GM12878 (cell line): ENCODE results near the gene OSBPL10. TPM values are rescaled to one million over a fixed set of nuclear protein-coding genes. Genes with fewer than 3 reads are reported as not detected.

Experiments used
- ATAC-seq: fragments of 200-7000 bp; cut with Tn5 transposase; 3 replicates; pipeline ENCODE4 v1.9.1; 2020; ENCODE audit warnings: mild to moderate bottlenecking, moderate library complexity
- BruUV-seq: library from RNA; stranded (reverse); fragments of 400-500 nt; replicated peaks from 2 replicates; lab custom pipeline; 2021; lab: Mats Ljungman, UMichigan
- CTCF ChIA-PET: fragments of 300-600 bp; sonication (Branson Sonifier 250); formaldehyde crosslinking; extraction: SDS; loops from one replicate; lab custom pipeline; 2021; ENCODE audit warnings: inconsistent platforms; lab: Yijun Ruan, JAX
- POLR2A ChIA-PET: fragments of 350-600 bp; formaldehyde crosslinking; extraction: SDS; loops from one replicate; lab custom pipeline; 2021; ENCODE audit warnings: inconsistent platforms; lab: Charles Lee
- RAD21 ChIA-PET: fragments of 300-600 bp; sonication (Branson Sonifier 250); formaldehyde crosslinking; loops from one replicate; lab custom pipeline; 2023; ENCODE audit warnings: antibody characterized with exemption; ENCODE audit not compliant: unreplicated experiment; lab: Charles Lee
- SMC1A ChIA-PET: fragments of 300-600 bp; sonication (Branson Sonifier 250); formaldehyde crosslinking; loops from one replicate; lab custom pipeline; 2023; ENCODE audit not compliant: unreplicated experiment, uncharacterized antibody; lab: Charles Lee
- DNase-seq: peaks from one replicate; pipeline ENCODE4 v3.0.0-alpha.2; 2011; ENCODE audit warnings: low read depth, low spot score
- FAIRE-seq: peaks from 3 replicates; lab custom pipeline; 2011; peaks lifted over from hg19 to GRCh38; lab: Jason Lieb, UNC
- H2AFZ ChIP-seq: 2 replicates; pipeline ENCODE4 v1.6.0; 2011; ENCODE audit warnings: low read depth, low read length, control low read depth; ENCODE audit not compliant: control insufficient read depth
- H3K27ac ChIP-seq: 2 replicates; pipeline ENCODE4 v1.5.1; 2011; ENCODE audit warnings: control low read depth; ENCODE audit not compliant: control insufficient read depth, insufficient read depth
- H3K27me3 ChIP-seq, 2 experiments: replicated peaks in 1 of 2; 2 replicates each; pipeline versions ENCODE4 v1.6.0 to v1.6.1; 2011; ENCODE audit warnings: low read length in 1 of 2; ENCODE audit not compliant: control insufficient read depth in 2 of 2, insufficient read depth in 2 of 2
- H3K36me3 ChIP-seq, 2 experiments: 2 replicates each; pipeline ENCODE4 v1.5.1; 2011; ENCODE audit warnings: low read length in 1 of 2; ENCODE audit not compliant: control insufficient read depth in 2 of 2, insufficient read depth in 2 of 2
- H3K4me1 ChIP-seq: 2 replicates; pipeline ENCODE4 v1.6.1; 2011; ENCODE audit warnings: mild to moderate bottlenecking, low read length, moderate library complexity, mixed read lengths; ENCODE audit not compliant: control insufficient read depth, insufficient read depth
- H3K4me2 ChIP-seq: 2 replicates; pipeline ENCODE4 v1.6.0; 2011; ENCODE audit warnings: control low read depth; ENCODE audit not compliant: control insufficient read depth, insufficient read depth
- H3K4me3 ChIP-seq: fragments of 200-600 bp; sonication (generic); 2 replicates; pipeline ENCODE4 v1.5.1; 2016
- H3K79me2 ChIP-seq: 2 replicates; pipeline ENCODE4 v1.6.0; 2011; ENCODE audit warnings: low read length; ENCODE audit not compliant: control insufficient read depth, insufficient read depth
- H3K9ac ChIP-seq: 2 replicates; pipeline ENCODE4 v1.8.0; 2011; ENCODE audit warnings: low read length, control low read depth, mixed read lengths; ENCODE audit not compliant: control insufficient read depth, insufficient read depth
- H3K9me3 ChIP-seq: replicated peaks from 3 replicates; pipeline ENCODE4 v1.5.1; 2011; ENCODE audit warnings: mild to moderate bottlenecking, low read length; ENCODE audit not compliant: control insufficient read depth, insufficient read depth
- H4K20me1 ChIP-seq: 2 replicates; pipeline ENCODE4 v1.6.0; 2011; ENCODE audit not compliant: control insufficient read depth, insufficient read depth
- ASH2L ChIP-seq: fragments of 300-600, 200-600 bp; sonication (generic); IDR thresholded peaks from 2 replicates; pipeline ENCODE4 v1.6.1; 2017; ENCODE audit warnings: low read depth, mild to moderate bottlenecking, borderline replicate concordance
- ATF7 ChIP-seq: fragments of 450-650 bp; IDR thresholded peaks from 2 replicates; pipeline ENCODE4 v1.6.1; 2016; ENCODE audit warnings: low read depth, mild to moderate bottlenecking
- BCLAF1 ChIP-seq: fragments of 450-650 bp; IDR thresholded peaks from 2 replicates; pipeline ENCODE4 v1.6.1; 2017; ENCODE audit warnings: antibody characterized with exemption, mild to moderate bottlenecking, moderate library complexity
- CHD2 ChIP-seq: IDR thresholded peaks from 2 replicates; pipeline ENCODE4 v1.6.1; 2011; ENCODE audit warnings: low read depth, low read length, improper control_type of control experiment, borderline replicate concordance
- CTCF ChIP-seq, 3 experiments: IDR thresholded peaks in 2 of 3; conservative IDR thresholded peaks in 1 of 3; 2 replicates each; pipeline ENCODE4 v1.5.1; 2011; ENCODE audit warnings: low read depth in 3 of 3, low read length in 3 of 3, mild to moderate bottlenecking in 3 of 3, control low read depth in 2 of 3, moderate library complexity in 2 of 3, inconsistent platforms in 1 of 3, mixed read lengths in 1 of 3; ENCODE audit not compliant: control insufficient read depth in 2 of 3, insufficient read depth in 1 of 3; ENCODE audit errors: extremely low read depth in 1 of 3
- E2F4 ChIP-seq: IDR thresholded peaks from 2 replicates; pipeline ENCODE4 v1.6.1; 2012; ENCODE audit warnings: low read depth, low read length, improper control_type of control experiment
- IKZF2 ChIP-seq, 2 experiments: fragments of 450-650 bp; IDR thresholded peaks; 2 replicates each; pipeline ENCODE4 v1.6.1; 2017; ENCODE audit warnings: mild to moderate bottlenecking in 2 of 2, moderate library complexity in 2 of 2
- KLF5 ChIP-seq: fragments of 450-650 bp; IDR thresholded peaks from 2 replicates; pipeline ENCODE4 v1.6.1; 2014; ENCODE audit warnings: mild to moderate bottlenecking; ENCODE audit not compliant: partially characterized antibody
- MXI1 ChIP-seq: fragments of 150-350 bp; IDR thresholded peaks from 2 replicates; pipeline ENCODE4 v1.6.1; 2011; ENCODE audit warnings: low read depth, mild to moderate bottlenecking, inconsistent platforms, low read length, improper control_type of control experiment
- NFXL1 ChIP-seq: fragments of 450-650 bp; IDR thresholded peaks from 2 replicates; pipeline ENCODE4 v1.6.1; 2017; ENCODE audit warnings: antibody characterized with exemption, mild to moderate bottlenecking, borderline replicate concordance
- NFYB ChIP-seq: IDR thresholded peaks from 2 replicates; pipeline ENCODE4 v1.6.1; 2011; ENCODE audit warnings: low read depth, mild to moderate bottlenecking, low read length, improper control_type of control experiment, moderate library complexity; ENCODE audit not compliant: insufficient read depth
- NR2C1 ChIP-seq: fragments of 450-650 bp; IDR thresholded peaks from 2 replicates; pipeline ENCODE4 v1.6.1; 2017; ENCODE audit warnings: antibody characterized with exemption, mild to moderate bottlenecking, moderate library complexity
- RAD51 ChIP-seq: fragments of 450-650 bp; IDR thresholded peaks from 2 replicates; pipeline ENCODE4 v1.6.1; 2016; ENCODE audit warnings: moderate library complexity, mild to moderate bottlenecking, inconsistent platforms
- SREBF2 ChIP-seq: IDR thresholded peaks from 2 replicates; pipeline ENCODE4 v1.6.1; 2012; ENCODE audit warnings: mild to moderate bottlenecking, low read length
- USF1 ChIP-seq: IDR thresholded peaks from 2 replicates; pipeline ENCODE4 v1.6.1; 2011; ENCODE audit warnings: borderline replicate concordance, low read depth, mild to moderate bottlenecking, moderate library complexity, mixed read lengths, low read length; ENCODE audit not compliant: insufficient read depth; ENCODE audit errors: extremely low read length
- YBX1 ChIP-seq: fragments of 450-650 bp; IDR thresholded peaks from 2 replicates; pipeline ENCODE4 v1.6.1; 2016; ENCODE audit warnings: antibody characterized with exemption
- ZSCAN29 ChIP-seq: fragments of 450-650 bp; IDR thresholded peaks from 2 replicates; pipeline ENCODE4 v1.6.1; 2017; ENCODE audit warnings: mild to moderate bottlenecking, moderate library complexity
- WGBS: methylation state at CpG from one replicate; pipeline ENCODE4 v1.1.6; 2016; ENCODE audit warnings: low lambda C conversion rate; ENCODE audit not compliant: insufficient replicate concordance, insufficient coverage; ENCODE audit errors: missing lambda C conversion rate; 5-methylcytosine and 5-hydroxymethylcytosine counted together
- in situ Hi-C: fragments of 300-500 bp; cut with MboI; formaldehyde crosslinking; loops from 9 replicates; pipeline ENCODE4 v1.14.3; 2018; ENCODE audit warnings: mixed read lengths
- intact Hi-C: fragments of 100-400 bp; cut with micrococcal nuclease; formaldehyde crosslinking; loops from one replicate; pipeline ENCODE4 v1.14.2; 2022; ENCODE audit not compliant: unreplicated experiment
- polyA plus RNA-seq, 11 experiments: library from polyadenylated mRNA; depleted of rRNA in 4 of 11; unstranded in 6 of 11; stranded (reverse) in 5 of 11; fragments of >200 nt; fragmentation: Nextera tagmentation in 4 of 11; fragmentation: Illumina TruSeq in 1 of 11; extraction: Ambion mirVana in 4 of 11; extraction: Trizol in 1 of 11; gene quantifications; 1 replicate in 1 of 11; 2 replicates in 10 of 11; pipeline versions ENCODE4 v1.2.1 to v1.2.3, GENCODE V29; 2011 to 2016; ENCODE audit warnings: inconsistent platforms in 2 of 11, missing spikeins in 2 of 11, low read depth in 1 of 11
- total RNA-seq, 4 experiments: library from RNA; depleted of rRNA in 3 of 4; stranded (reverse); fragments of >200 nt in 3 of 4; fragmentation: Illumina TruSeq in 1 of 4; extraction: Trizol in 1 of 4; gene quantifications; 2 replicates each; pipeline versions ENCODE4 v1.2.1 to v1.2.3, GENCODE V29; 2013 to 2021
- TF ChIP-seq, protein P1 (sequence below): IDR thresholded peaks from 2 replicates; pipeline ENCODE4 v1.6.1; 2011; ENCODE audit warnings: low read depth, mild to moderate bottlenecking, low read length, moderate library complexity, borderline replicate concordance; ENCODE audit errors: extremely low read depth

The OSBPL10 gene
- total and polyA plus RNA-seq, 10 of the 15 experiments (the other 5 are each of a cell fraction or from before 2014, with no cell fraction given): 0.03 to 0.25 (median 0.09) TPM; not detected in 5

DNA sequence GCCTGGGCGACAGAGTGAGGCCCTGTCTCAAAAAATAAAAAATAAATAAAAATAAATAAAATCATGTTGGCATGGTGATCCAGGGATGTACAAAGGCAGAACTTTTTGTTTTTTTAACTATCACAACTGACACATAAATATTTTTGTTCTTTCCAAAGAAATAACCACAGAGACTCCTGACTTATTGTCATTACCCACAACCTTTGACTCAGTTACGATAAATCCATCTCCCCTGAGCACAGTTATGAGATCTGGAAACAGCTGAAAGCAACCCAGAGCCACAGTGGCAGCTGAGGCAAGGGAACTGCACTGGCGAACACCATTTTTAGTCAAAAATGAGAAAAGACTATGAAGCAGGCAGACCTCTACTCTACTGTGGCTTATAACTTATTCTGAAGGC is 24.0 kb downstream of the OSBPL10 start:
- Histone ChIP-seq H3K27me3 (no peaks in the 10 kb centered on the region; a peak in 1 of 4 replicates), H3K79me2 (no peaks in the 10 kb centered on the region), H3K9ac (no peak overlapping the region), H3K4me1 (peaks cover 5% of the 10 kb centered on the region)
- no peak for FAIRE-seq
- intact Hi-C loops: no loop called here
- no peak for TF ChIP-seq NFYB
- TF ChIP-seq RAD51: no peak
- TF ChIP-seq IKZF2 (IDR thresholded peaks at IDR 0.05): no peak
- no peak for TF ChIP-seq CHD2
- no peak for TF ChIP-seq MXI1
- no peak for TF ChIP-seq BCLAF1
- no peak for TF ChIP-seq E2F4
- TF ChIP-seq KLF5: no peak
- TF ChIP-seq NR2C1: no peak
- TF ChIP-seq ASH2L: no peak
- no peak for TF ChIP-seq NFXL1
- TF ChIP-seq, protein P1, sequence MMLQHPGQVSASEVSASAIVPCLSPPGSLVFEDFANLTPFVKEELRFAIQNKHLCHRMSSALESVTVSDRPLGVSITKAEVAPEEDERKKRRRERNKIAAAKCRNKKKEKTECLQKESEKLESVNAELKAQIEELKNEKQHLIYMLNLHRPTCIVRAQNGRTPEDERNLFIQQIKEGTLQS: no peak
- no peak for TF ChIP-seq ZSCAN29
- TF ChIP-seq YBX1: no peak
- TF ChIP-seq ATF7: no peak
- no peak for TF ChIP-seq SREBF2
- no peak for TF ChIP-seq CTCF (IDR thresholded peaks at IDR 0.05 in 2 of 3, conservative IDR thresholded peaks at IDR 0.05 in 1 of 3; ENCODE audit: control insufficient read depth in 2 of 3, extremely low read depth in 1 of 3, insufficient read depth in 1 of 3, low read depth in 3 of 3, low read length in 3 of 3)
- TF ChIP-seq USF1: no peak
- TF ChIP-seq, all 136 proteins: peak for 0
- no peak overlapping the region for H3K4me2 ChIP-seq
- H3K9me3 ChIP-seq: peaks cover 5% of the 10 kb centered on the region; the same call in 2 of the 3 replicates
- ChIA-PET RAD21 (no interaction called here), POLR2A (no interaction called here), SMC1A (no interaction called here), CTCF (no interaction called here)
- no peaks in the 10 kb centered on the region for H4K20me1 ChIP-seq
- ATAC-seq (no peak), DNase-seq (no peak)
- no TSS peak for BruUV-seq
- in situ Hi-C loops: no loop called here
- WGBS: 56% methylated on average over 3 of the region's 3 CpGs
- H3K4me3 ChIP-seq: no peak overlapping the region
- H3K27ac ChIP-seq: no peak overlapping the region
- H3K36me3 ChIP-seq: no peaks in the 10 kb centered on the region
- no peak overlapping the region for H2AFZ ChIP-seq
